K562 (cell line): ENCODE results near the gene PLXNA3. TPM values are rescaled to one million over a fixed set of nuclear protein-coding genes. Genes with fewer than 3 reads are reported as not detected.
A peak's percentile ranks its signal among the peaks of the same experiment; 100 is the strongest.

Experiments used
- ATAC-seq: fragments of 200-7000 bp; cut with Tn5 transposase; 3 replicates; pipeline ENCODE4 v1.9.1; 2020; ENCODE audit warnings: moderate library complexity
- BruUV-seq: library from RNA; stranded (reverse); fragments of 400-500 nt; replicated peaks from 2 replicates; lab custom pipeline; 2021; lab: Mats Ljungman, UMichigan
- CTCF ChIA-PET: fragments of 300-600 bp; formaldehyde crosslinking; extraction: SDS; loops from one replicate; lab custom pipeline; 2021; ENCODE audit warnings: low intra/inter-chr PET ratio; lab: Yijun Ruan, JAX
- POLR2A ChIA-PET: fragments of 300-600, 350-650 bp; sonication (Branson Sonifier 250); formaldehyde crosslinking; extraction: SDS; loops from one replicate; lab custom pipeline; 2021; ENCODE audit warnings: antibody characterized with exemption, inconsistent platforms; lab: Yijun Ruan, JAX
- DNase-seq, 4 experiments: peaks; one replicate each; pipeline versions ENCODE4 v3.0.0 to v3.0.0-alpha.2; 2011 to 2018; ENCODE audit warnings: low spot score in 3 of 4, mixed read lengths in 3 of 4; ENCODE audit errors: extremely low read depth in 1 of 4
- FAIRE-seq: peaks from 2 replicates; lab custom pipeline; 2011; peaks lifted over from hg19 to GRCh38; lab: Jason Lieb, UNC
- H2AFZ ChIP-seq: 2 replicates; pipeline ENCODE4 v1.6.0; 2011; ENCODE audit warnings: low read depth, low read length, control low read depth, inconsistent platforms
- H3K27ac ChIP-seq: fragments of 200-600 bp; 3 replicates; pipeline ENCODE4 v1.8.0; 2011; ENCODE audit warnings: low read depth, mild to moderate bottlenecking, control low read depth, inconsistent platforms, low read length, moderate library complexity, mixed read lengths; ENCODE audit errors: extremely low read depth
- H3K27me3 ChIP-seq, 2 experiments: fragments of 300-600 bp in 1 of 2; 2 replicates in 1 of 2; 3 replicates in 1 of 2; pipeline versions ENCODE4 v1.6.0 to v1.8.0; 2011; ENCODE audit warnings: inconsistent platforms in 2 of 2, low read length in 2 of 2, mild to moderate bottlenecking in 1 of 2, mixed read lengths in 1 of 2, moderate library complexity in 1 of 2; ENCODE audit not compliant: control insufficient read depth in 2 of 2, insufficient read depth in 2 of 2
- H3K36me3 ChIP-seq: fragments of 300-600 bp; 3 replicates; pipeline ENCODE4 v1.8.0; 2011; ENCODE audit warnings: mild to moderate bottlenecking, low read length, inconsistent platforms; ENCODE audit not compliant: control insufficient read depth, insufficient read depth
- H3K4me1 ChIP-seq, 2 experiments: fragments of 200-600 bp in 1 of 2; replicated peaks in 1 of 2; 2 replicates in 1 of 2; 3 replicates in 1 of 2; pipeline versions ENCODE4 v1.5.1 to v1.8.0; 2011; ENCODE audit warnings: inconsistent platforms in 2 of 2, low read length in 2 of 2, mild to moderate bottlenecking in 1 of 2, mixed read lengths in 1 of 2, moderate library complexity in 1 of 2; ENCODE audit not compliant: control insufficient read depth in 2 of 2, insufficient read depth in 2 of 2
- H3K4me2 ChIP-seq: 2 replicates; pipeline ENCODE4 v1.6.1; 2011; ENCODE audit warnings: low read length, control low read depth, inconsistent platforms, mixed read lengths; ENCODE audit not compliant: insufficient read depth
- H3K4me3 ChIP-seq: fragments of 200-600 bp; sonication (generic), shearing (Covaris generic); 2 replicates; pipeline ENCODE4 v1.5.1; 2016; ENCODE audit warnings: control low read depth, inconsistent platforms
- H3K79me2 ChIP-seq: fragments of 200-600 bp; 3 replicates; pipeline ENCODE4 v1.8.0; 2011; ENCODE audit warnings: low read length, inconsistent platforms; ENCODE audit not compliant: control insufficient read depth, insufficient read depth
- H3K9ac ChIP-seq, 2 experiments: 2 replicates each; pipeline versions ENCODE4 v1.6.0 to v1.6.1; 2011; ENCODE audit warnings: low read depth in 2 of 2, low read length in 2 of 2, control low read depth in 1 of 2, inconsistent platforms in 1 of 2, mild to moderate bottlenecking in 1 of 2, mixed read lengths in 1 of 2; ENCODE audit not compliant: insufficient read depth in 1 of 2
- H3K9me1 ChIP-seq: one replicate; pipeline ENCODE4 v1.6.0; 2011; ENCODE audit warnings: inconsistent platforms, mild to moderate bottlenecking, low read length, moderate library complexity; ENCODE audit not compliant: control insufficient read depth, insufficient read depth
- H3K9me3 ChIP-seq: replicated peaks from 2 replicates; pipeline ENCODE4 v1.5.1; 2011; ENCODE audit warnings: low read depth, low read length, inconsistent platforms; ENCODE audit not compliant: control insufficient read depth, insufficient read depth
- H4K20me1 ChIP-seq: replicated peaks from 2 replicates; pipeline ENCODE4 v1.6.1; 2011; ENCODE audit warnings: low read length, inconsistent platforms, mixed read lengths; ENCODE audit not compliant: control insufficient read depth, insufficient read depth
- CBFA2T2 ChIP-seq: fragments of 450-650 bp; conservative IDR thresholded peaks from 2 replicates; pipeline ENCODE4 v1.6.1; 2017; ENCODE audit warnings: mild to moderate bottlenecking
- HNRNPUL1 ChIP-seq: fragments of 200-400 bp; formaldehyde crosslinking; IDR thresholded peaks from 2 replicates; pipeline ENCODE4 v1.6.1; 2017; ENCODE audit warnings: low read length
- ID3 ChIP-seq, 2 experiments: fragments of 250-450 bp in 1 of 2; fragments of 450-650 bp in 1 of 2; sonication (Bioruptor Pico) in 1 of 2; IDR thresholded peaks; 2 replicates each; pipeline versions ENCODE4 v1.6.1 to v1.8.0; 2016 to 2021; ENCODE audit warnings: mild to moderate bottlenecking in 2 of 2, moderate library complexity in 2 of 2, missing compliant biosample characterization in 1 of 2, missing genetic modification characterization in 1 of 2
- MBD2 ChIP-seq: sonication (generic); IDR thresholded peaks from 2 replicates; pipeline ENCODE4 v1.6.1; 2016; ENCODE audit warnings: low read depth, borderline replicate concordance
- POLR2B ChIP-seq: fragments of 450-650 bp; IDR thresholded peaks from 2 replicates; pipeline ENCODE4 v1.6.1; 2018; ENCODE audit warnings: low read depth; ENCODE audit not compliant: partially characterized antibody
- REST ChIP-seq, 2 experiments: fragments of 450-650 bp; formaldehyde crosslinking in 1 of 2; IDR thresholded peaks; 2 replicates each; pipeline versions ENCODE4 v1.4.0 to v1.6.1; 2014 to 2020; ENCODE audit warnings: mild to moderate bottlenecking in 2 of 2, borderline replicate concordance in 1 of 2, low read depth in 1 of 2
- RNF219 ChIP-seq: fragments of 250-450 bp; sonication (Bioruptor Pico); IDR thresholded peaks from 2 replicates; pipeline ENCODE4 v1.5.0; 2022; ENCODE audit warnings: mild to moderate bottlenecking
- SIN3A ChIP-seq, 2 experiments: fragments of 150-350 bp in 1 of 2; IDR thresholded peaks; 2 replicates each; pipeline ENCODE4 v1.6.1; 2011 to 2016; ENCODE audit warnings: borderline replicate concordance in 2 of 2, low read depth in 2 of 2, low read length in 2 of 2, mild to moderate bottlenecking in 2 of 2, moderate library complexity in 2 of 2; ENCODE audit not compliant: control insufficient read depth in 1 of 2
- SNRNP70 ChIP-seq: fragments of 200-400 bp; formaldehyde crosslinking; optimal IDR thresholded peaks from 2 replicates; pipeline ENCODE3; 2017; ENCODE audit warnings: low read depth, low read length
- TAF15 ChIP-seq: fragments of 200-400 bp; formaldehyde crosslinking; IDR thresholded peaks from 2 replicates; pipeline ENCODE4 v1.6.1; 2017; ENCODE audit warnings: mild to moderate bottlenecking, low read depth, low read length, moderate library complexity
- WGBS: fragments of 100-300 bp; shearing (Covaris generic); methylation state at CpG from one replicate; pipeline ENCODE4 v1.1.6; 2016; ENCODE audit warnings: low coverage, mixed read lengths; ENCODE audit not compliant: insufficient coverage; ENCODE audit errors: missing lambda C conversion rate; 5-methylcytosine and 5-hydroxymethylcytosine counted together
- in situ Hi-C: fragments of 300-500 bp; cut with MboI; formaldehyde crosslinking; loops from 4 replicates; pipeline ENCODE4 v1.15.0; 2018; ENCODE audit warnings: inconsistent platforms, mixed read lengths
- intact Hi-C: fragments of 100-400 bp; cut with micrococcal nuclease; formaldehyde crosslinking; loops from 2 replicates; pipeline ENCODE4 v1.14.2; 2022
- polyA plus RNA-seq, 8 experiments: library from polyadenylated mRNA; depleted of rRNA in 4 of 8; stranded (reverse) in 5 of 8; unstranded in 3 of 8; fragments of >200 nt; fragmentation: Nextera tagmentation in 2 of 8; fragmentation: Illumina TruSeq in 1 of 8; extraction: Ambion mirVana in 2 of 8; extraction: Trizol in 1 of 8; gene quantifications; 2 replicates each; pipeline versions ENCODE4 v1.2.1 to v1.2.3, GENCODE V29; 2011 to 2014; ENCODE audit warnings: inconsistent platforms in 1 of 8, missing spikeins in 1 of 8
- total RNA-seq, 7 experiments: library from RNA; depleted of rRNA in 6 of 7; stranded (reverse); fragments of >200 nt in 6 of 7; fragmentation: Illumina TruSeq in 2 of 7; extraction: Trizol in 2 of 7; gene quantifications; 2 replicates each; pipeline versions ENCODE4 v1.2.1 to v1.2.3, GENCODE V29; 2011 to 2021; ENCODE audit warnings: low replicate concordance in 1 of 7

PLXNA3 gene
- total and polyA plus RNA-seq, 9 of the 15 experiments (the other 6 are each of a cell fraction or from before 2014, with no cell fraction given): 0.32 to 47.8 (median 7.5) TPM

GRCh38 chrX:154490021-154490413 is 31.9 kb downstream of the PLXNA3 start:
- WGBS: 0% methylated on average over 1 of the region's 19 CpGs
- TF ChIP-seq HNRNPUL1 (no peak), TAF15 (no peak), SIN3A (IDR thresholded peaks at IDR 0.05; ENCODE audit: borderline replicate concordance in 2 of 2, control insufficient read depth in 1 of 2, low read depth in 2 of 2, low read length in 2 of 2) (0 out of 4 replicates have a peak, but pooled peaks of 1 of the 2 experiments have one; percentile 19), SNRNP70 (no peak), MBD2 (no peak), RNF219 (CRISPR knock-in tag) (no peak), CBFA2T2 (no peak), ID3 (CRISPR knock-in tag; IDR thresholded peaks at IDR 0.05) (no peak), ID3 (tag; IDR thresholded peaks at IDR 0.05) (no peak), POLR2B (no peak), REST (IDR thresholded peaks at IDR 0.05; ENCODE audit: borderline replicate concordance) (no peak), REST (CRISPR knock-in tag; IDR thresholded peaks at IDR 0.05; ENCODE audit: low read depth) (0 out of 2 replicates have a peak, but pooled peaks have one; percentile 28)

More at GRCh38 chrX:154490021-154490413, 31.9 kb downstream of the PLXNA3 start:
- H2AFZ ChIP-seq: no peak overlapping the region
- peaks cover 7% of the 10 kb centered on the region; the same call in 1 of the 2 replicates for H4K20me1 ChIP-seq
- no peaks in the 10 kb centered on the region for H3K9me1 ChIP-seq
- peaks cover 37 to 77% of the 10 kb centered on the region in 2 experiments; a peak in 4 of 5 replicates for H3K4me1 ChIP-seq
- ChIA-PET CTCF (no interaction called here), POLR2A (interaction anchor here (0.6 to 2.7 kb wide), 12 partner anchors 9 to 119 kb away, joined by 3 to 8 read pairs (median 4); no protein-coding TSS in a partner anchor)
- H3K36me3 ChIP-seq: peaks cover 31% of the 10 kb centered on the region
- ATAC-seq (peak; percentile 6), FAIRE-seq (no peak), DNase-seq (peak in 2 of 4 experiments; percentile 28 to 52)
- peak overlapping the region; percentile 93 for H3K4me2 ChIP-seq
- BruUV-seq: no TSS peak
- peaks cover 52% of the 10 kb centered on the region for H3K79me2 ChIP-seq
- peak overlapping the region; percentile 85 to 96 for H3K9ac ChIP-seq
- peak overlapping the region; percentile 87 for H3K27ac ChIP-seq
- H3K27me3 ChIP-seq: no peaks in the 10 kb centered on the region
- H3K9me3 ChIP-seq: no peaks in the 10 kb centered on the region
- H3K4me3 ChIP-seq: peak overlapping the region; percentile 72
- in situ Hi-C loops (no loop called here), intact Hi-C loops (loop anchor here (5.0 to 10.0 kb wide), 2 partner anchors 37 to 115 kb away; partner anchors contain the start of genes EMD and FLNA)
